Muscle of leg (tissue), 11 donors: ENCODE results near the gene FGFBP1. TPM values are rescaled to one million over a fixed set of nuclear protein-coding genes. Genes with fewer than 3 reads are reported as not detected.
"Not testable (repeated sequence)": the region's sequence is repeated elsewhere in the genome, so short reads cannot be mapped to it uniquely, and the experiment has no call there.

Experiments used
- DNase-seq: peaks from one replicate; pipeline ENCODE4 v3.0.0; 2013
- H3K27ac ChIP-seq: one replicate; pipeline ENCODE4 v1.5.1; 2013; ENCODE audit warnings: mild to moderate bottlenecking, low read length, control low read depth
- H3K27me3 ChIP-seq: one replicate; pipeline ENCODE4 v1.6.1; 2013; ENCODE audit warnings: low read length; ENCODE audit not compliant: control insufficient read depth, insufficient read depth
- H3K36me3 ChIP-seq: one replicate; pipeline ENCODE4 v1.6.1; 2013; ENCODE audit warnings: low read length; ENCODE audit not compliant: control insufficient read depth, insufficient read depth
- H3K4me1 ChIP-seq: one replicate; pipeline ENCODE4 v1.6.1; 2013; ENCODE audit warnings: low read length; ENCODE audit not compliant: control insufficient read depth, insufficient read depth
- H3K4me3 ChIP-seq: one replicate; pipeline ENCODE4 v1.5.1; 2013; ENCODE audit warnings: low read length, control low read depth
- H3K9me3 ChIP-seq: replicated peaks from 2 replicates; pipeline ENCODE4 v1.6.1; 2013; ENCODE audit warnings: low read depth, low read length; ENCODE audit not compliant: control insufficient read depth
- WGBS: methylation state at CpG from one replicate; pipeline ENCODE4 v1.1.5; 2013; ENCODE audit warnings: missing lambda C conversion rate; ENCODE audit not compliant: insufficient coverage; 5-methylcytosine and 5-hydroxymethylcytosine counted together
- polyA plus RNA-seq, 8 donors: library from polyadenylated mRNA; unstranded; fragments of 120-200 nt; gene quantifications; one replicate each; pipeline versions ENCODE4 v1.2.1 to v1.2.3, GENCODE V29; 2013; ENCODE audit warnings: inconsistent platforms in 1 of 8, low replicate concordance in 1 of 8; ENCODE audit not compliant: insufficient read length in 8 of 8, insufficient read depth in 1 of 8
- total RNA-seq: library from RNA; stranded (reverse); fragments of 120-200 nt; gene quantifications from one replicate; pipeline ENCODE4 v1.2.4, GENCODE V29; 2013

Gene FGFBP1
- total and polyA plus RNA-seq, 9 donors: 0.15 to 0.28 TPM; not detected in 7

GRCh38 chr4:15929540-15929939 lies 9.0 kb downstream of the FGFBP1 start:
- Histone ChIP-seq H3K4me1 (peaks cover 4% of the 10 kb centered on the region), H3K36me3 (no peaks in the 10 kb centered on the region), H3K27ac (no peak overlapping the region), H3K9me3 (no peaks in the 10 kb centered on the region), H3K4me3 (no peak overlapping the region), H3K27me3 (peaks cover 7% of the 10 kb centered on the region)
- WGBS: 86% methylated on average over 2 of the region's 3 CpGs
- no peak for DNase-seq

GRCh38 chr4:15928883-15929282 lies 9.7 kb downstream of the FGFBP1 start:
- Histone ChIP-seq H3K27ac (no peak overlapping the region), H3K9me3 (no peaks in the 10 kb centered on the region), H3K4me1 (peaks cover 4% of the 10 kb centered on the region), H3K36me3 (no peaks in the 10 kb centered on the region), H3K27me3 (peaks cover 7% of the 10 kb centered on the region), H3K4me3 (no peak overlapping the region)
- DNase-seq: no peak
- 58% methylated on average over 3 of the region's 5 CpGs for WGBS

- H3K4me1 ChIP-seq: peaks cover 4% of the 10 kb centered on the region
- H3K9me3 ChIP-seq: no peaks in the 10 kb centered on the region
- H3K27ac ChIP-seq: no peak overlapping the region
- peaks cover 7% of the 10 kb centered on the region for H3K27me3 ChIP-seq
- no peak for DNase-seq
- 20% methylated on average over 1 of the region's 7 CpGs for WGBS
- no peak overlapping the region for H3K4me3 ChIP-seq
- H3K36me3 ChIP-seq: no peaks in the 10 kb centered on the region
Measured at GRCh38 chr4:15926486-15926885, 12.1 kb downstream of the FGFBP1 start.

GRCh38 chr4:15925830-15926229 lies 12.7 kb downstream of the FGFBP1 start:
- no peak for DNase-seq
- no peaks in the 10 kb centered on the region for H3K9me3 ChIP-seq
- peaks cover 4% of the 10 kb centered on the region for H3K4me1 ChIP-seq
- H3K27ac ChIP-seq: no peak overlapping the region
- no peaks in the 10 kb centered on the region for H3K36me3 ChIP-seq
- 67% methylated on average over 2 of the region's 3 CpGs for WGBS
- H3K27me3 ChIP-seq: peaks cover 7% of the 10 kb centered on the region
- H3K4me3 ChIP-seq: no peak overlapping the region

GRCh38 chr4:15921592-15921932 lies 17.0 kb downstream of the FGFBP1 start:
- Histone ChIP-seq H3K36me3 (no peaks in the 10 kb centered on the region), H3K4me3 (no peak overlapping the region), H3K4me1 (no peaks in the 10 kb centered on the region), H3K27ac (no peak overlapping the region), H3K9me3 (no peaks in the 10 kb centered on the region), H3K27me3 (peaks cover 2% of the 10 kb centered on the region)
- 81% methylated on average over 1 of the region's 1 CpG for WGBS
- DNase-seq: no peak

- Histone ChIP-seq H3K36me3 (no peaks in the 10 kb centered on the region), H3K4me3 (no peak overlapping the region), H3K4me1 (no peaks in the 10 kb centered on the region), H3K9me3 (no peaks in the 10 kb centered on the region), H3K27ac (no peak overlapping the region), H3K27me3 (peaks cover 2% of the 10 kb centered on the region)
- WGBS: 29% methylated on average over 1 of the region's 4 CpGs
- peak; percentile 38 for DNase-seq
Measured at GRCh38 chr4:15920723-15921591, 17.6 kb downstream of the FGFBP1 start.

DNA sequence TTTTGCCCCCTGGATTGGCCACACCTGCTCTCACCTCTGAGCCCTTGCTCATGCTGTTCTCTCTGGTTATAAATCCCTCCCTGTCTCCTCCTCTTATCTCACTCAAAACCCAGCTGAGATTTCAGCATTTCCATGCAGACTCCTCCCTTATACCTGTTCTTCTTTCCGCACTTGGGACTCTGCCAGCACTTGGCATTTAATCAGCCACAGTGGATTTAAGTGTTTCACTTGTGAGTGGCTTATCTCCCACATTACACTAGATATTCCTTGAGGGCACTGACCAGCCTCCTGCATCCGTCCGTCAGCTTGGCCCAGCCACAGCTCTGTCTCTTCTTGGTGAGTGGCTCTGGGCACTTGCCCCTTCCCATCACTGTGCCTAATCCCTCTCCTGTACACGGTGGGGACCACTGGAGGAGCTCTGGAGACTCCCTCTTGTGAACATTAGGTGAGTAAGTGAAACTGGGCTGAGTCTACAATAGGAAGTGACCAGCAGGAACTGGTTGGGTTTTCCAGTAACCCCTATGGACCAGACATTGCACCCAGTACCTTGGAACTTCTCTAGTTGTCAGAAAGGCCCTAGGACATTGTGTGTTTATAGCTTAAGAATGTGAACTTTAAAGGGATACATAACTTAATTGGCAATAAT lies 19.9 kb downstream of the FGFBP1 start:
- Histone ChIP-seq H3K27ac (no peak overlapping the region), H3K27me3 (peaks cover 2% of the 10 kb centered on the region), H3K4me1 (no peaks in the 10 kb centered on the region), H3K4me3 (no peak overlapping the region), H3K36me3 (no peaks in the 10 kb centered on the region), H3K9me3 (no peaks in the 10 kb centered on the region)
- WGBS: 81% methylated on average over 3 of the region's 4 CpGs
- DNase-seq: no peak

DNA sequence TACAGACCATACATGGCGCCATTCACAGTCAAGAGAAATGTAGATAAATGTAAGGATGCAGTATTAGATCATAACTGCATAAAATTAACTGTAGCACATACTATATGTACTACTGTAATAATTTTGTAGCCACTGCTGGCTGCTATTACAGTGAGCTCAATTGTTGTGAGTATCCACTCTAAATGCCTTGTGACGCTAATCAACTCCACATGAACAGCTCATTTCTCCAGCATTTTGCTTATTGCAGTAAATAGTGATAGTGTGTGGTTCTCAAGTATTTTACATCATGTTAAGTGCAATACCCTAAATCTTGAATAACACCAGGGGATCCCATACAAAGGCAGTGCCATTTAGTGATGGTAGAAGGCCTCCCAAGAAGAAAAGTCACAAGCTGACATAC lies 21.2 kb downstream of the FGFBP1 start:
- Histone ChIP-seq H3K27me3 (peaks cover 2% of the 10 kb centered on the region), H3K27ac (no peak overlapping the region), H3K36me3 (no peaks in the 10 kb centered on the region), H3K9me3 (no peaks in the 10 kb centered on the region), H3K4me3 (no peak overlapping the region), H3K4me1 (no peaks in the 10 kb centered on the region)
- WGBS: no CpG with 5 or more reads among the region's 2 CpGs
- DNase-seq: no peak

- H3K4me3 ChIP-seq, H3K27me3 ChIP-seq, H3K4me1 ChIP-seq, H3K9me3 ChIP-seq, DNase-seq, H3K27ac ChIP-seq, H3K36me3 ChIP-seq: not testable (repeated sequence)
- 80% methylated on average over 2 of the region's 9 CpGs for WGBS
Measured at GRCh38 chr4:15916358-15916757, 22.2 kb downstream of the FGFBP1 start.

DNA sequence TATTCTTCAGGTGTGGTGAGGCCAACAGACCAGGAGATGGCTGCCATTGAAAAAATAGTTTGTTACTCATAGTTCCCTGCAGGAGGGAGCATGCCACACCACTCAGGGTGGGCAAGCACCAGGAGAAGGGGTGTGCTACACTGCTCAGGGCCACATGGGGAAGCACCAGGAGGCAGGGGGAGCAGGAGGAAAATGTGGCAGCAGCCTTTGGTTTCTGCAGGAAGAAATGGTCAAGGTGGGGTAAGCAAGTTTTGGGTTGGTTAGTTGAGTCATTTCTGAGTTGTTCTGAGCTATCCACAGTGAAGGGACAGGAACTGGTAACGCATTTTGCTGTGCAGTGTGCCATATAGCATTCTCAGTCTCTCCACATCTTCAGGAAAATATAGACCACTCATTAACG lies 23.8 kb downstream of the FGFBP1 start:
- no CpG with 5 or more reads among the region's 2 CpGs for WGBS
- no peak overlapping the region for H3K4me3 ChIP-seq
- H3K4me1 ChIP-seq: no peaks in the 10 kb centered on the region
- H3K27me3 ChIP-seq: peaks cover 2% of the 10 kb centered on the region
- H3K36me3 ChIP-seq: no peaks in the 10 kb centered on the region
- DNase-seq: no peak
- no peaks in the 10 kb centered on the region for H3K9me3 ChIP-seq
- no peak overlapping the region for H3K27ac ChIP-seq
